ENCODE results near the gene AP3D1.

The AP3D1 gene

DNA sequence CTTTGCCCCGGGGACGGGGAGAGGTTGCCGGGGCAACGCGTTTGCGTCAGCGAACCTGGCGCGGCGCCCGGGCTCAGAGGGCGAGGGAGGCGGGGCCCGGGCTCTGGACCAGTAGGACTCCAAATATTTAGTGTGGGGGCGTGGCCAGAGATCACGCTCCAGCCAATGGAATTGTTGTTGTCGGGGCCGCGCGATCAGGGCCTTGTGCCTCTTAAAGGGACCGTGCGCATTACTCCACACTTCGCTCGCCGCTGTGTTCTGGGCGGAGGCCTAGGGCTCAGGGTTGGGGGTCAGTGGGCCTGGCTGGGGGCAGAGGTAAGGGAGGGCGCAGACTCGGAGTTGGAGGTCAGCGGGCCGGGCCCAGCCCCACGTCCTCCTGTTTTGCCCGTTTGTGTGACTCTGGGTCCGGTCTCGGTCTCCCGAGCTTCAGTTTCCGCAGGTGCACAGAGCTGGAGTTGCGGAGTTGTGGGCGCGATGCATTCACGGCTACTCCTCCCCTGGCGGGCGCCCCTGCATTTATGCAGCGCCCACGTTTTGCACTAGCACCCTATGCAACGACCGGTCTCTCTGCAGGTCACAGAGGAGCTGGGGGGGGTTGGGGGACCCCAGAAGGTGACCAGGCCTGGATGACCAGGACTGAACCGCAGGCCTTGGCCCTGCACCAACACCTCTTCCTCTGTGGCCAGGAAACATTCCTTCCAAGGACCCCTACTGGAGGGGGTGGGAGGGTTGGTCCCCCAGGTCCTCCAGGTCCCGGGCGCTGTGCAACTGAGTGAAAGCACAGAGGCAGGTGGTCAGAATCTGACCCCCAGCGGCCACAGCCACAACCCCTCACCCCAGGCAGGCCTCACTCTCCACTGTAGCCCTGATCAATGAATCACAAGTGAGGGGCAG is 89.6 kb downstream of the AP3D1 start:
- DNase-seq (ENCODE audit: low spot score), result peak; percentile 98

GRCh38 chr19:2060884-2061494 is 90.4 kb downstream of the AP3D1 start:
- peak; percentile 51 for DNase-seq (ENCODE audit: low spot score)

- peak; percentile 75 for DNase-seq (ENCODE audit: low spot score)
Observed at GRCh38 chr19:2059422-2060201, 91.8 kb downstream of the AP3D1 start.

DNA sequence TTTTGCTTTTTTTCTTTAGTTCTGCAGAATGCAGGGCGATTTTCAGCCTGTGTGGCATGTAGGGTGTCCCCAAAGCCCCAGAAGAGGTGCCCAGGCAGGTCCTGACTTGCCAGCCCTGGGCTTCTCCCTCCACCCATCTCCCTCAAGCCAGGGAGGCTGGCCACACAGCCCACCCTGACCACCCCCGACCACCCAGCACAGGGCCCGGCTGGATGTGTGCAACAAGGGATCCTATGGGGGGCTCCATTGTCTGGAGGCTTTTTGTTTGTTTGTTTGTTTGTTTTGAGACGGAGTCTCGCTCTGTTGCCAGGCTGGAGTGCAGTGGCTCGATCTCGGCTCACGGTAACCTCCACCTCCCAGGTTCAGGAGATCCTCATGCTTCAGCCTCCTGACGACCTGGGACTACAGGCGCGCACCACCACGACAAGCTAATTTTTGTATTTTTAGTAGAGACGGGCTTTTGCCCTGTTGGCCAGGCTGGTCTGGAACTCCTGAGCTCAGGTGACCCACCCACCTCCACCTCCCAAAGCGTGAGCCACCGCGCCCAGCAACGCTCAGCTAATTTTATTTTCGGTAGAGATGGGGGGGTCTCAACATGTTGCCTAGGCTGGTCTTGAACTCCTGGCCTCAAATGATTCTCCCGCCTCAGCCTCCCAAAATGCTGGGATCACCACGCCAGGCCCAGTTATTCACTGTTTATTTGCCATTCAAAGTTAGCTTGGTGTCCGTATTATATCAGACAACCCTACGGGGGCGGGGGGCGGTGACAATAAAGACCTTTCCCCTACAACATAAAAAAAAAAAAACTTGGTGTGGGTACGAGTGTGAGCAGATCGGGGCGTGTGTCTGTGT is 92.6 kb downstream of the AP3D1 start:
- no peak for DNase-seq (ENCODE audit: low spot score)

GRCh38 chr19:2057484-2058469 is 93.6 kb downstream of the AP3D1 start:
- no peak for DNase-seq (ENCODE audit: low spot score)

DNA sequence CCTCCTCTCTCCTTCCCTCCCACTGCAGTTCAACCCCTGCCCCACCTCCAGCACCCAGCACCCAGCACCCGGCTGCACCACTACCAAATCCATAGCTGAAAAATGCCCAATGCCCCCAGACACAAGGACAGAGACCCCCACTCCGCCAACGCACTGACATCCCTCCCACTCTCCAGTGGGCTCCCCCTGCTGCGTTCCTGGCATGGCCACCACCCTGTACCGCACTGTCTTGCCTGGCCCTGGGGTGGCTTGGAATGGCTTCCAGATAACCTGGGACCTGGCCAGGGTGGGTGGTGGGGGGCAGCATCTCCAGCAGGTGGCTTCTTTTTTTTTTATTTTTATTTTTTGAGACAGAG is 94.6 kb downstream of the AP3D1 start:
- no peak for DNase-seq (ENCODE audit: low spot score)

DNA sequence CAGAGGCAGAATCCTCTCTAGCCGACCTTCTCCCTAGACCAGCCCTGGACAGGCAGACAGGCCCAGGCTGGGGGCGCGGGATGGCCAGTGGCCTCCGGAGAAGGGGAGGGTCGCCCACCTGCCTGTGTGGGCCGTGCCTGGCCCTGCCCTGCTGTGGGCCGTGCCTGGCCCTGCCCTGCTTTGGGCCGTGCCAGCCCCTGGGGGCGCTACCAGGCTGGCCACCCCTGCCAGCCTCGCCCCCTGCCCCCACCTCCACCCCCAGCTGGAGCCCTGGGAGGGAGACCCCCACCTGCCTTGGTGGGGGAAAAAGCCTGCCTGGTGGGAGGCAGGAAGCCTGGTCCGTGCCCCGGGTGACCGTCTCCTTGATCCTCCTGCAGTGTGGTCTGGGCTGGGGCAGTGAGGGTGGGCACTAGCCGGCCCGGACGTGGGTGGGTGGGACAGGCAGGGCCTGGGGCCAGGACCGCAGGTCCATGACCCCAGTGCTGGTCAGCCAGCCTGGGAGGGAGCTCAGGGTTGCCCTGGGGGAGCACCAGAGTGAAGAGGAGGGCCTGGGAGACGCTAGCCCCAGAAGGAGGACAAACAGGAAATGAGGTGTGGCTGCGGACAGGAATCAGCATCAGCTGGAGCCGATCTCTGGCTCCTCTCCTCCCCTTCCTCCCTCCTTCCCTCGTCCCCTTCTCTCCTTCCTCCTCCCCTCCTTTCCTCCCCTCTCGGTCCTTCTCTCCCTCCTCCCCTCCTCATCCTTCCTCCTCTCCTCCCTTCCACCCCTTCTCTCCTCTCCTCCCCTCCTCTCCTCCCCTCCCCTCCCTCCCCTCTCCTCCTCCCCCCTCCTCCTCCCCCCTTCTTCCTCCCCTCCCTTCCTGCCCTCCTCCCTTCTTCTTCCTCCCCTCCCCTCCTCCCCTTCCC is 95.2 kb downstream of the AP3D1 start:
- DNase-seq (ENCODE audit: low spot score), result no peak

DNA sequence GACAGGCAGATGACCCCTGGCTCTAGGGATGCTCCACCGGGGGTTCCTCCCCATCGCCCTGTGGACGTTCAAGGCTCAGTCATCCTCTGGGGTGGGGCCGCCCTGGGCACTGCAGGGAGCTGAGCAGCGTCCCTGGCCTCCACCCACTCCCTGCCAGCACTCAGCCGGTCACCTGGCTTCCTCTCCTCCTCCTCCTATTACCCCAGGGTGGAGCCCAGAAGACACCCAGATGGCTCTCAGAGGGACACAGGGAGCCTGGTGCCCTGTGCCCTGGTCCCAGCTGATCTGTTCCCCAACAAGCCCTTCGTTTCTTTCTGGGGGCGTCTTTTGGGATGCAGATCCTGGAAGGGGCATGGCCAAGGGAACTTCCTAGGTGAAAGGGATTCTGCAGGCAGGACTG is 96.6 kb downstream of the AP3D1 start:
- DNase-seq (ENCODE audit: low spot score), result no peak

GRCh38 chr19:2053601-2054389 is 97.6 kb downstream of the AP3D1 start:
- no peak for DNase-seq (ENCODE audit: low spot score)

- no peak for DNase-seq (ENCODE audit: low spot score)
Observed at GRCh38 chr19:2051773-2052704, 99.3 kb downstream of the AP3D1 start.

DNA sequence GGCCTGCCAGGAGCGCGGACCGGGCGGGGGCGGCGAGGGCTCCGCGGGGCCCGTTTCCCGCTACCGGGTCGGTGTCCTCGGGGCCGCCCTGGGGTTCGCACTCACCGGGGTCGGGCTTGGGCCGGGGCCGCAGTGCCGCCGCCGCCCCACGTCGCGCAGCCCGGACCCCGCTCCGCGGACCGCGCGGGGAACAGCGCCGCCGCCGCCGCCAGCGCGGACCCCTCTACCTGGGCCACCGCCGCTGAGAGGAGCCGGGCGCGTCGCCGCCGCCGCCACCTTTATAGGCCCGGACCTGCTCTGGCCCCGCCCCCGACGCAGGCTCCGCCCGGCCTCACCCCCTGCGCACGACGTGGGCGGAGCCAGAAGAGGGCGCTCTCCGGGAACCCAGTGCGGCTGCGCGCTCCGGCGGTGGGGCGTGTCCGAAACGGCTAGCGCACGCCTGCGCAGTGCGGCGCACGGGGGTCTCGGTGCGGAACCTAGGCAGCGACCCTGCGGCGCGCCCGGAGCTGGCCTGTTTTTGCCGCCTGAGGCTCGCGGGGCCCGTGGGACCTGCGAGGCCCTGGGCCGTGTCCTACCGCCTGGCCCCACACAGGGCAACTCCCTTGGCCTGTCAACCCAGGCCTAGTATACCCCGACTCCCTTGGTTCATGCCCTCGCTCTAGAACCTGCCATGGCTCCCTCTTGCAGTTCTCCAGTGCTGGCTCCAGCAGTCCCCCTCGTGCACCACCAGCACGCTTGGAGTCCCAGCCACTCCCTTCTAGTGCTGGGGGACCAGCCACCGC is 100.2 kb downstream of the AP3D1 start, which contains the start of gene MKNK2:
Gene MKNK2, minus strand, starts transcription at position 254 of the 782 bp plus-strand sequence. CDS start 393 bp downstream, outside the sequence.
- DNase-seq (ENCODE audit: low spot score), result peak; percentile 85
